Sciatic nerve (tissue), 2 donors: ENCODE data around the gene GDPD5. TPM values are rescaled to one million over a fixed set of nuclear protein-coding genes. Genes with fewer than 3 reads are reported as not detected.
A peak's percentile ranks its signal among the peaks of the same experiment; 100 is the strongest.

Source experiments
- ATAC-seq: fragments of 200-7000 bp; cut with Tn5 transposase; one replicate; pipeline ENCODE4 v1.9.1; 2020; ENCODE audit warnings: mild to moderate bottlenecking, moderate library complexity
- DNase-seq: peaks from one replicate; pipeline ENCODE4 v3.0.0-alpha.2; 2020; ENCODE audit warnings: low spot score
- intact Hi-C: fragments of 100-400 bp; cut with DNase I; formaldehyde crosslinking; loops from one replicate; pipeline ENCODE4 v1.14.2; 2022
- total RNA-seq: library from RNA; stranded (reverse); fragmentation: NEBNext Ultra II Directional; extraction: Animal tissue kit (Norgen Biotek cat#: 25700); gene quantifications from one replicate; pipeline ENCODE4 v1.2.1, GENCODE V29; 2021
- donor health status: DM: no; HTN: no; CAD: no.
- donor health status: DM: no; HTN: no; CAD: no.

The GDPD5 gene
- total RNA-seq, 1 donor from 2014 or later = 78.5 TPM

DNA sequence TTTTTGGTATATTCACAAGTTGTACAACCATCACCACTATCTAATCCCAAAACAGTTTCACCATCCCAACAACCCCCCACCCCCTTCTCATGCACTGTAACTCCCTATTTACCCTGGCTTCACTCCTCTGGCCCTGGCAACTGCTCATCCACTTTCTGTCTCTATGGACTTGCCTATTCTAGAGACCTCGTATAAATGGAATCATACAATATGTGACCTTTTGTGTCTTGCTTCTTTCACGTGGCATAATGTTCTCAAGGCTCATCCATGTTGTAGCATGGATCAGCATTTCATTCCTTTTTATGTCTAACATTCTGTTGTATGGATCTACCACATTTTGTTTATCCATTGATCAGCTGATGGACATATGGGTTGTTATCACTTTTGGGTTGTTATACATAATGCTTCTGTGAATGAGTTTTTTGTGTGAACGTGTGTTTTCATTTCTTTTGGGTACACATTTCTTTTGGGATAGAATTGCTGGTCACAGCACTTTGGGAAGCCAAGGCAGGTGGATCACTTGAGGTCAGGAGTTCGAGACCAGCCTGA lies 46.1 kb downstream of the GDPD5 start:
- DNase-seq (no peak), ATAC-seq (peak; percentile 23)
- intact Hi-C loops = no loop called here

DNA sequence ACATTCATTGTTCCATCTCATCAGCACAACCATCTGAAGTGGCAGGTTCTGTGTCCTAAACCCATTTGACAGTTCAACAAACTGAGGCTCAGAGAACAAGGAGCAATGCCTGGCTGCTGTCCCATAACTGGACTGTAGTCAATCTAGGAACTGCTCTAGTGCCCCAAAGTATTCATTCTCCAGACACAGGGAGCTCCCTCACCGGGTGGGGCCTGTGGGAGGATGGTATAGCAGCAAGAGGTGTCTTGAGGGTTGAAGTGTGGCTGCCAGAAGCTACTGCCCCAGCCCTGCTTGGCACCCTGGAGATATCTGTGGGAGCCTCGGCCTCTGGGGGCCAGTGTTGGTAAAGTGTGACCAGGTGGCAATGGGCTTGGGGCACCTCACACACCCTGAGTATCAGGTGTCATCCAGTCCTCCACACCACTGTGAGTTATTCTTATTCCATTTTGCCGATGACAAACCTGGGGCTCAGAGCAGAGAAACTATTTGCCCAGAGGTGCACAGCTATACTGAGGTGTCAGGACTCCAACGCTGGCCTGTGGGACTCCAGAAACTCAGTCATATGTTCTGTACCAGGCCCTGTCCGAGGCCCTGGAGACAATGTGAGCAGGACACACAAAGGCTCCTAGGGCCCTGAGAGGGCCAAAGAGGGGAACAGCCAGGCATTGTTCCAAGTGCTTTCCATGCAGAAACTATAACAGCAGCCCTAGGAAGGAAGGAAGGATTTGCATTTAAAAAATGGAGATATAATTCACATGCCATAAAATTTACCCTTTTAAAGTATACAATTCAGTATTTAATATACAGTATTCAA lies 46.8 kb downstream of the GDPD5 start:
- ATAC-seq = no peak
- DNase-seq = no peak
- intact Hi-C loops = no loop called here

DNA sequence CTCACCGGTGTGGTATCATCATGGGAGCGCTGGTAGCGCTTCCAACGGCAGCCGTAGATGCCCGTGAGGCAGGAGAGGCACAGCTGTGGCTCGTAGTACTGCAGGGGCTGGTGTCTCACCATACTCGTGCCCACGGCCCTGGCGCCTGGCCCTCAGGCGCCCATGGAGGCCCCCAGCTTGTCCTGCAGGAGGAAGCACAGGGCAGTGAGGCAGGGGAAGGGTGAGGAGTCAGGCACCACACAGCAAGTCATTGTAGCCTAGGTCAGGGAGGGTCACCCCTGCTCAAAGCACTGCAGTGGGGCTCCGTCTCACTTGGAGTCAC lies 48.2 kb downstream of the GDPD5 start:
- no peak for ATAC-seq
- no peak for DNase-seq
- intact Hi-C loops = no loop called here

DNA sequence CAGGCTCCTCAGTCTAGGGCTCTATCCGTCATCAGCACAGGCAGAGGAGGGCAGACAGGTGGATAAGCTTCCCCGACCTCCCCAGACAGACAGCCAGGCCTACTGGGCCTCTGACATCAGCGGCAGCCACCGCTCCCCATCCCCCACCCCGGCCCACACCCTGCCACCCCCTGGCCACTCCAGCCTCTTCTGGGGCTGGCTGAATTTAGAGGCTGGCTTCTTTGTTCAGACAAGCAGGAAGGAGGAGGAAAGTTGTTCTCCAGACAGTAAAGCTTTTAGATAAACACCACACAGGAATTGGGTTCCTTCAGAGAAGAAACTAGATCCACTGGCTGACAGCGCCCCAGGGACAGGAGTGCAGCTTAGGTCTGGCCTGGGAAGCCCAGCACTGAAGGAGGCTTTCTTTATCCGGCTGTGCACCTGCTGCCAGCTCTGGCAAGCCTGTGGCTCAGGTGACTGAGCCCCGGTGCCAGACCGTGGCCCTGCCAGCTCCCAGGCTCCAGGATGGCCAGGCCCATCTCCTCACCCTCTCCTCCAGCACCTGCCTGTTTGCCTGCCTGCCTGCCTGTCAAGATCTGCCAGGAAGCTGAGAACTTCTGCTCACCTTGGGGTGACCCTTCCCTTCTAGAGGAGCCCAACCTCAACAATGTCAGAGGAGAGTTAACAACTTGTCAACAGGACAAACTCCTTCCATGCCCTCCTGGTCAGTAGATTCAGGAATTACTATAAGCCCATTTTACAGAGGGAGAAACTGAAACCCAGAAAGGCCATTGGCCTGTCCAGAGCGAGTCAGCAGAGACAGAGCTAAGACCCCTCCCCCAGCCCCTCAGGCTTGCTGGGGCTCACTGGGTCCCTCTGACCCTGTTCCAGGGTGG lies 48.8 kb downstream of the GDPD5 start:
- DNase-seq (no peak), ATAC-seq (no peak)
- intact Hi-C loops = no loop called here

DNA sequence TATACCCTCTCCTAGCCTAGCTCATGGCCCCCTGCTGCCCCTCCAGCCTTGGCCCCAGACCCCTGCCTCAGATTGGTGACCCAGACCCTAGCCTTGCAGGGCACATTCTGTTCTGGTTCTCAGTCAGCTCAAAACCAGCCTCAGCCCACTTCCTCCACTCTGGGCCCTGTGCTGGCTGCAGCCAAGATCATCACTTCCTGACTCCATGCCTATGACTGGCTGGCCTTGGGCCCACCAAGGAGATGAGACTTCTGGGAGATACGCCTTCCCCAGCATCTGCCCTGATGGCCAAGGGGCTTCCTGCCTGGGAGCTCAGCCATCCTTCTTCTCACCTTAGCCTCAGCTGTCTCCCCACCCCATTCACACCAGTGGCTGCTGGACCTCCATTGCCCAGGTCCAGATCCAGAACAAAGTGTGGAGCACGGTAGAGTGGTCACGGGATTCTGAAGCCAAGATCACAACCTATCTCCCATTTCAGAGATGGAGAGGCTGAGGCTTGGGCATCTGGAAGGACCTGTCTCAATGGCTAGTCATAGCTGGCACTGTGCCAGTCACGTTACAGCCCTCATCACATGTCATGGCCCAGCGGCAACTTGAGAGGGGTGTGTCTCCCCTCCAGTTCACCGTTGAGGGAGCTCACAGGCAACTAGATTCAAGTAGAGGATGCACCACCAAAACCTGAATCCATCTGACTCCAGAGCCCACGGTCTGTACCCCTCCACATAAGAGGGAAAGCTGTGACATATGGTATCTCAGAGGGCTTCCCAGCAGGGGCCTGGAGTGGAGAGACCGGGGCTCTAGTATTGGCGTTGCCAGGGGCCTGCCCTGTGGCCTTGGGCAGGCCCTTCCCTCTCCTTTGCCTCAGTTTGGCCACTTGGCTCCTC lies 49.7 kb downstream of the GDPD5 start:
- peak; percentile 78 for DNase-seq
- ATAC-seq = peak; percentile 81
- intact Hi-C loops = no loop called here

DNA sequence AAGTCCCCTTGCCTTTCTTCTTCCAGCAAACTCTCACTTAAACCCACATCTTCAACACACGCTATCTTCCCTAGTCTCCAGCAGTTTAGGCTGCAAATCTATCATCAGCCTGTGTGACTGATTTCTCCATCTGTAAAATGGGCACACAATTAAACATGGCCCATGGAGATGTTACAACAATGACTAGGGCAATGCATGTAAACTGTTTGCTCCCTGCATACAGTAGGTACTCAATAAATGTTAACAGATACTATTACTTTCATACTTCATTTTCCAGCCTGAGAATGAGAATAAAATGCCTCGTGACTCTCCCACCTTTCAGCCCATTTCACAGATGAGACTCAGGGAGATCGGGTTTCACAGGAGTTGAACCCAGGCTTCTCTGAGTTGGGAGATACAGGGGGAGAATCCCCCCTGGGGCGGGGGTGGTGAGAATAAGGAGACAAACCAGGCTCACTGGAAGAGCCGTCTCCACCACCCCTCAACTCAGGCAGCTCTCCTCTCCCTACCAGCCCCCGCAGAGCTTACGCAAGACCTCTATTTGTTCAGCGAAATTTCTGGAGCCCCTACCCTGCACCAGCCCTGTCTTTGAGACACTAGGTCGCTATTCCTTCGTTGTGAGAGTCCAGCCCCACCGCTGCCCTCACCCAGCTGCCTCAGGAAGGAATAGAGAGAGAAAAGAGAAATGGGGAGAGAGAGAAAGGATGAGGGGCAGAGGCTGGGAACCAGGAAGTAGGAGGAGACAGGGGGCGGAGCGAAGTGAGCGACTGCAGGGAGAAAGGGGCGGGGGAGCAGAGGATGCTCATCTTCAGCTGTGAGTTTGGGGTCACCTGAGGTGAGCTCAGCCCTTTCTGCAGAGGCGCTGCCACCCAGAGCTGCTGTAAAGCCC lies 50.6 kb downstream of the GDPD5 start:
- intact Hi-C loops = no loop called here
- ATAC-seq (peak; percentile 77), DNase-seq (peak; percentile 86)

GRCh38 chr11:75474240-75474639 lies 51.5 kb downstream of the GDPD5 start:
- intact Hi-C loops = no loop called here
- ATAC-seq = no peak
- DNase-seq = no peak

DNA sequence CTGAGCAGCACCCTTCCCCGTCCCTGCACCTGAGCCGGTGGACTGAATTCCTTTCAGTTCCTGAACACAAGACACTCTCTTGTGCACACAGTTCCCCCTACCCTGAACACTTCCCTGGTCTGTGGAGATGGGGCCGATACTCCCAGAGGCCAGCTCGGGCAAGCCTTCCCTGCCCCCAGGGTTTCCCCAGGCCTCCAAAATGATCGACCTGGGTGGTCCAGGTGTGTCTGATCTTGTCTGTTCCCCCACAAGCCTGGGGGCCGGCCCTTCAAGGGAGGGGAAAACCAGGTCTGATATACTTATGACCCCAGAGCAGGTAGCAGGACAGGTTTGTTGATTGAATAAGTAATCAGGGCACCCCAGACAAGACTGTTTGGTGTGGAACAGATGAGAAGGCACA lies 52.1 kb downstream of the GDPD5 start:
- intact Hi-C loops = no loop called here
- DNase-seq (no peak), ATAC-seq (no peak)

- intact Hi-C loops = no loop called here
- DNase-seq = no peak
- no peak for ATAC-seq
These were observed 53.5 kb downstream of the GDPD5 start for GRCh38 chr11:75472081-75472732.

- intact Hi-C loops = no loop called here
- DNase-seq (no peak), ATAC-seq (no peak)
These were observed 54.4 kb downstream of the GDPD5 start for GRCh38 chr11:75471176-75471973.

- ATAC-seq = no peak
- intact Hi-C loops = no loop called here
- no peak for DNase-seq
These were observed 55.2 kb downstream of the GDPD5 start for GRCh38 chr11:75470476-75471080.

GRCh38 chr11:75469785-75470405 lies 55.8 kb downstream of the GDPD5 start:
- ATAC-seq (no peak), DNase-seq (no peak)
- intact Hi-C loops = no loop called here

GRCh38 chr11:75468534-75469340 lies 57.0 kb downstream of the GDPD5 start:
- ATAC-seq (peak; percentile 92), DNase-seq (peak; percentile 93)
- intact Hi-C loops = no loop called here

DNA sequence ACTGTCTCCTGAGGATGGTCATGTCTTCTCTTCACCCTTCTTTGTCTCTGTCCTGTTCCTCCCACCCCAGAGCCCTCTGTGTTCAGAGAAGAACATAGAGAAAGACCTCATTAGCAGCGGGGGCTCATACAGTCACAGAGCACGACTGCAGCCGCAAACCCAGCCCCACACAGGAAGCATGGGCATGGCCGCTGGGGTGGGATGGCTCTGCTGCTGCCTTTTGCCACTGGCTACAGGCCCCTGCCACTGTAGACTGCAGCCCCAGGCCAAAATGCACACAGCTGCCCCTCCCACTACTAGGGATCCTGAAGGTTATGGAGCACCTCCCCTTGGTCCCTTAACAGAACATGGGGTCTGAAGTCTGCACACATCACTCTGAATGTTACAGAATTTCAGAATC lies 57.9 kb downstream of the GDPD5 start:
- intact Hi-C loops = no loop called here
- no peak for DNase-seq
- ATAC-seq = peak; percentile 2

DNA sequence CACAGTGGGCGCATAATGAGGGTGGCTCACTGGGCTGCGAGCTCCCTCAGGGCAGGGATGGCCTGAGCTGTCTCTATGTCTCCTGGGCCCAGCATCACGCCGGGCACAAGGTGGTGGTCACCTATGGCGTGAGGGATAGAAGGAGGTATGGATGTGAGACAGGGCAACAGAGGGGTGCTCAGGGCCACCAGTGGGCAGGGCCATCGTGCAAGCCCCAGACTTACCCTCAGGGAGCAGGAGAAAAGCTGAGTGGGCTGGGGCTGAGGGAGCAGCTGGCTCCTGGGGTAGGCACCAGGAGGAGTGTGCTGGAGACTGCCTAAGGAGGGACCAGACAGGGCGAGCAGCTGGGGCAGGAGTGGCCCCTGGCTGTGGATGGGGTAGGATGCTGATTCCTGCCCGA lies 58.4 kb downstream of the GDPD5 start:
- DNase-seq (no peak), ATAC-seq (no peak)
- intact Hi-C loops = no loop called here
